ENCODE measurements around the gene L1CAM.

Gene L1CAM

GRCh38 chrX:153926858-153927671 is 41.1 kb upstream of the L1CAM start:
- peak overlapping the region; percentile 91 for H3K27ac ChIP-seq
- TF ChIP-seq, protein P1, sequence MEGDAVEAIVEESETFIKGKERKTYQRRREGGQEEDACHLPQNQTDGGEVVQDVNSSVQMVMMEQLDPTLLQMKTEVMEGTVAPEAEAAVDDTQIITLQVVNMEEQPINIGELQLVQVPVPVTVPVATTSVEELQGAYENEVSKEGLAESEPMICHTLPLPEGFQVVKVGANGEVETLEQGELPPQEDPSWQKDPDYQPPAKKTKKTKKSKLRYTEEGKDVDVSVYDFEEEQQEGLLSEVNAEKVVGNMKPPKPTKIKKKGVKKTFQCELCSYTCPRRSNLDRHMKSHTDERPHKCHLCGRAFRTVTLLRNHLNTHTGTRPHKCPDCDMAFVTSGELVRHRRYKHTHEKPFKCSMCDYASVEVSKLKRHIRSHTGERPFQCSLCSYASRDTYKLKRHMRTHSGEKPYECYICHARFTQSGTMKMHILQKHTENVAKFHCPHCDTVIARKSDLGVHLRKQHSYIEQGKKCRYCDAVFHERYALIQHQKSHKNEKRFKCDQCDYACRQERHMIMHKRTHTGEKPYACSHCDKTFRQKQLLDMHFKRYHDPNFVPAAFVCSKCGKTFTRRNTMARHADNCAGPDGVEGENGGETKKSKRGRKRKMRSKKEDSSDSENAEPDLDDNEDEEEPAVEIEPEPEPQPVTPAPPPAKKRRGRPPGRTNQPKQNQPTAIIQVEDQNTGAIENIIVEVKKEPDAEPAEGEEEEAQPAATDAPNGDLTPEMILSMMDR (conservative IDR thresholded peaks at IDR 0.05), result no peak

DNA sequence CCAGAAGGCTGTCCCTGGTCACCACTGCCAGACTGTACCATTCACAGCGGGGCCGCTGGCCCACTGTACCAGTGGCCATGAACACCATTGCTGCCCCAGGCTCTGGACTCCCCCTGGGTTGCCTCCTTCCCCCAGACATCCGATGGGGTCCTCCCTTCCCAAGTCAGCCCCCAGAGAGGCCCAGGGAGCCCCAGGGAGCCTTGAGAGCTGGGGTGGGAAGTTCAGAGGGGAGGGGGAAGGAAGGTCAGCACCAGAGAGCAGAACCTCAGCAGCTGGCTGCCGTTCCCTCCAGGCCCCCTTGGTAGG is 40.5 kb upstream of the L1CAM start:
- H3K27ac ChIP-seq, result peak overlapping the region; percentile 91
- TF ChIP-seq, protein P1 (conservative IDR thresholded peaks at IDR 0.05), result no peak

DNA sequence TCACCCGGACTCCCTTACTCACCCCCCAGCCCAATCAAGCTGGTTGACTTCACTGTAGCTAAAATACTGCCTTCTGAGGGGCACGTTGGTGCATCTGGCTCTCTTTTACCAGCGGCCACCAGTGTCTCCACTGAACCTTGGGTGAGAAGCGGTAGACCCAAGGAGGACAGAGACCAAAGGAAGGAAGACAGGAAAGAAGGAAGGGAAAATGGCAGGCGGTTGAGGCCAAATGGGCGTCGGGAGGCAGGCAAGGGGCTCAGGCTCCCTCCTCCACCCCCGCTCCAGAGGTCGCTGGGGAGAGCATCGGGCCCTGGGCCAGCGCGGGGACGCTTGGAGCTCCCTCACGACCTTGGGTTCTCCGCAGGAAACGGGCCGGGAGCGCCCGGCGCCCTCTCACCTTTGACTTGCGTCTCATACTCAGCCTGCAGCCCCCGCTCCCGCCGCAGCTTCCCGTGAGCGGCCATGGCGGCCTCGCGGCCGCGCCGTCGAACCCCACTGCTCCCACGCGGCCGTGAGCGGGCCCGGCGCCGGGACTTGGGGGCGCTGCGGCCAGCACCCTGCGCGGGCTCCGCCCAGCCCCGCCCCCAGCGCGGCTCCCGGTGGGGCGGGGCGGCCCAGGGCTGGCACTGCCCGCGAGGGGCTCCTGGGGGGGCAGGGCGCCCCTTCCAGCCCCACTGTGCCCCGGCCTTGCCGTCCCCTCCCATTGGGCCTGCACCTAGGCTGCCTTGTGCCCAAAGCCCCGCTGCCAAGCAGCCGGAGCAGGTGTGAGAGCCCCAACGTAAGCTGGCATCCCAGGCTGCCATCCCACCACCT is 40.0 kb upstream of the L1CAM start, which contains the start of gene ARHGAP4:
ARHGAP4 (minus strand) TSS at position 526 of the 813 bp plus-strand sequence; CDS start at position 464, 62 bp downstream.
- H3K27ac ChIP-seq, result peak within 1 kb of the TSS; percentile 91
- TF ChIP-seq, protein P1 (conservative IDR thresholded peaks at IDR 0.05), result no peak

GRCh38 chrX:153925387-153925738 is 39.4 kb upstream of the L1CAM start:
- H3K27ac ChIP-seq, result no peak overlapping the region
- TF ChIP-seq, protein P1 (conservative IDR thresholded peaks at IDR 0.05), result no peak

- H3K27ac ChIP-seq, result peak overlapping the region; percentile 21; the same call in 1 of the 2 replicates
- TF ChIP-seq, protein P1 (conservative IDR thresholded peaks at IDR 0.05), result peak; percentile 47
Measured at GRCh38 chrX:153924149-153924861, 38.3 kb upstream of the L1CAM start.

DNA sequence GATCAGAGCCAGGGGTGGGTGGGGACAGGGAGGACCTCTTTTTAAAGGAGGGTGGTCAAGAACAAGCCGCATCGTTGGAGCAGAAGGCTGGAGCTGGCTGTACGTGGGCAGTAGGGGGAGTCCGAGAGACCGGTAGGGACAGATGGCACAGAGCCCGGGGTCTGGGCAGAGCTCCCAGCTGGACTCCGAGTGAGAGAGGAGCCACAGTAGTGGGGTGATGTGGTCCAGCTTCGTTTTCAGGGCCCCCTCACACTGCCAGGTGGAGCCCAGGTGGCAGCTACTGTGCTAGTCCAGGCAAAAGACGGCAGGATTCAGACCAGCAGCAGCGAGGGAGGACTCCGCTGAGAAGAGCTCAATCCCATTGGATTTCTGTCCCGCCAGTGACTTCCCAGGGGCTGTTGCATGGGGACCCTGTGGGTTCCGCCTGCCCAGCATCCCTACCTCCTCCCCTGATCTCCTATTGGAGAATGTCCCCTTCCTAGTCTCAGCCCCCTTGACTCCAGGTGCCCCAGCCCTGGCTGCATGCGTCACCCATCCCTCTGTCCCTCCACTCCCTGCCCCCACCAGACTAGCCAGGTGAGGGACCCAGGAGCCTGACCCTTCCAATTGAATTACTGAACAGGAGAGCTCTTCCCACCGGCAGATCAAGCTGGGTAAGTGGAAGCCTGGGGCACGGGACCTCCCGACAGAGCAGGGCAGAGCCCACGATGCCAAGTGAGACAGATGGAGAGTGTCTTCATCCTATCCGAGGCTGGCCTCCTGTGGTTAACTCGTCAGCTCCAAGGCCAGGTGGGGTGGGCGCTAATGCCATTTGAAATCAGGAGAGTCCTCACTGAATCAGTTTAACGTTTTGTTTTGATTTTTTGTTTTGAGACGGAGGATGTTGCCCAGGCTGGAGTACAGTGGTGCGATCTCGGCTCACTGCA is 37.2 kb upstream of the L1CAM start:
- TF ChIP-seq, protein P1 (conservative IDR thresholded peaks at IDR 0.05), result peak; percentile 78
- no peak overlapping the region for H3K27ac ChIP-seq
